IMR-90 (cell line): Measurements from ENCODE around the gene C16orf74. TPM values are rescaled to one million over a fixed set of nuclear protein-coding genes. Genes with fewer than 3 reads are reported as not detected.

Source experiments
- ATAC-seq: fragments of 200-7000 bp; cut with Tn5 transposase; 2 replicates; pipeline ENCODE4 v1.9.1; 2020; ENCODE audit warnings: low read depth, mild to moderate bottlenecking, moderate library complexity
- BruUV-seq: library from RNA; stranded (reverse); fragments of 400-500 nt; replicated peaks from 2 replicates; lab custom pipeline; 2021; lab: Mats Ljungman, UMichigan
- CTCF ChIA-PET: fragments of 300-600 bp; formaldehyde crosslinking; extraction: SDS; loops from one replicate; lab custom pipeline; 2021; ENCODE audit warnings: antibody characterized with exemption; lab: Yijun Ruan, JAX
- POLR2A ChIA-PET: fragments of 300-600 bp; sonication (Branson Sonifier 250); formaldehyde crosslinking; loops from one replicate; lab custom pipeline; 2022; ENCODE audit warnings: antibody characterized with exemption; ENCODE audit not compliant: unreplicated experiment; lab: Charles Lee
- DNase-seq: peaks from one replicate; pipeline ENCODE4 v3.0.0; 2013
- H2AFZ ChIP-seq: replicated peaks from 2 replicates; pipeline ENCODE3; 2013; ENCODE audit warnings: low read length, mild to moderate bottlenecking; ENCODE audit not compliant: poor library complexity
- H2AK5ac ChIP-seq: 2 replicates; pipeline ENCODE4 v1.6.1; 2013; ENCODE audit warnings: low read depth, low read length, inconsistent platforms
- H2AK9ac ChIP-seq: replicated peaks from 2 replicates; pipeline ENCODE3; 2013; ENCODE audit warnings: mild to moderate bottlenecking, low read depth, low read length, moderate library complexity; ENCODE audit not compliant: poor library complexity
- H2BK120ac ChIP-seq: 2 replicates; pipeline ENCODE4 v1.6.1; 2013; ENCODE audit warnings: low read depth, low read length, inconsistent platforms
- H2BK15ac ChIP-seq: 3 replicates; pipeline ENCODE4 v1.6.1; 2013; ENCODE audit warnings: low read depth, low read length, inconsistent platforms
- H2BK20ac ChIP-seq: 2 replicates; pipeline ENCODE4 v1.6.1; 2013; ENCODE audit warnings: low read depth, mild to moderate bottlenecking, inconsistent platforms, low read length, moderate library complexity
- H2BK5ac ChIP-seq: 2 replicates; pipeline ENCODE4 v1.6.1; 2013; ENCODE audit warnings: mild to moderate bottlenecking, low read depth, low read length, inconsistent platforms; ENCODE audit not compliant: poor library complexity, severe bottlenecking
- H3K14ac ChIP-seq: replicated peaks from 2 replicates; pipeline ENCODE4 v1.6.1; 2013; ENCODE audit warnings: low read depth, low read length, inconsistent platforms
- H3K18ac ChIP-seq: 2 replicates; pipeline ENCODE4 v1.6.1; 2013; ENCODE audit warnings: low read depth, low read length, control low read depth
- H3K23ac ChIP-seq: 2 replicates; pipeline ENCODE4 v1.6.1; 2013; ENCODE audit warnings: low read depth, low read length, inconsistent platforms
- H3K27ac ChIP-seq: 2 replicates; pipeline ENCODE4 v1.5.1; 2013; ENCODE audit warnings: mild to moderate bottlenecking, control low read depth, low read length; ENCODE audit not compliant: insufficient read depth
- H3K27me3 ChIP-seq: 2 replicates; pipeline ENCODE4 v1.6.1; 2013; ENCODE audit warnings: low read length; ENCODE audit not compliant: control insufficient read depth, insufficient read depth
- H3K36me3 ChIP-seq: 2 replicates; pipeline ENCODE4 v1.6.1; 2013; ENCODE audit warnings: low read length, mixed read lengths; ENCODE audit not compliant: control insufficient read depth, insufficient read depth
- H3K4ac ChIP-seq: 2 replicates; pipeline ENCODE4 v1.6.1; 2013; ENCODE audit warnings: low read depth, low read length, inconsistent platforms
- H3K4me1 ChIP-seq: 2 replicates; pipeline ENCODE4 v1.6.1; 2013; ENCODE audit warnings: low read length, mixed read lengths; ENCODE audit not compliant: control insufficient read depth, insufficient read depth
- H3K4me2 ChIP-seq: 2 replicates; pipeline ENCODE4 v1.6.1; 2013; ENCODE audit warnings: low read depth, mild to moderate bottlenecking, control low read depth, low read length, moderate library complexity
- H3K4me3 ChIP-seq: 2 replicates; pipeline ENCODE4 v1.5.1; 2013; ENCODE audit warnings: low read depth, mild to moderate bottlenecking, control low read depth, low read length, moderate library complexity; ENCODE audit not compliant: insufficient read depth
- H3K56ac ChIP-seq: 2 replicates; pipeline ENCODE4 v1.6.1; 2013; ENCODE audit warnings: low read length, inconsistent platforms; ENCODE audit not compliant: insufficient read depth; ENCODE audit errors: extremely low read depth
- H3K79me1 ChIP-seq, 2 experiments: 2 replicates each; pipeline ENCODE4 v1.6.1; 2013; ENCODE audit warnings: low read length in 2 of 2, inconsistent platforms in 1 of 2, low read depth in 1 of 2
- H3K9ac ChIP-seq: 2 replicates; pipeline ENCODE4 v1.6.1; 2013; ENCODE audit warnings: low read depth, low read length, control low read depth
- H3K9me1 ChIP-seq: 2 replicates; pipeline ENCODE4 v1.6.1; 2013; ENCODE audit warnings: low read length, inconsistent platforms; ENCODE audit not compliant: insufficient read depth
- H3K9me3 ChIP-seq: 2 replicates; pipeline ENCODE4 v1.6.1; 2013; ENCODE audit warnings: low read length; ENCODE audit not compliant: control insufficient read depth, insufficient read depth
- H4K20me1 ChIP-seq: 2 replicates; pipeline ENCODE4 v1.6.1; 2013; ENCODE audit warnings: low read length, inconsistent platforms; ENCODE audit not compliant: insufficient read depth
- H4K5ac ChIP-seq: 2 replicates; pipeline ENCODE4 v1.6.1; 2013; ENCODE audit warnings: mild to moderate bottlenecking, low read depth, low read length, control low read depth
- H4K8ac ChIP-seq, 2 experiments: 2 replicates each; pipeline ENCODE4 v1.6.1; 2013; ENCODE audit warnings: low read depth in 2 of 2, low read length in 2 of 2, control low read depth in 1 of 2, inconsistent platforms in 1 of 2
- H4K91ac ChIP-seq: 2 replicates; pipeline ENCODE4 v1.6.1; 2013; ENCODE audit warnings: low read depth, low read length, inconsistent platforms; ENCODE audit not compliant: insufficient read depth
- NFE2L2 ChIP-seq: fragments of 150-350 bp; IDR thresholded peaks from 2 replicates; pipeline ENCODE4 v1.6.1; 2016; ENCODE audit warnings: low read depth, mild to moderate bottlenecking, low read length
- RAD21 ChIP-seq: IDR thresholded peaks from 2 replicates; pipeline ENCODE4 v1.6.1; 2012; ENCODE audit warnings: low read length, improper control_type of control experiment
- SMC3 ChIP-seq: fragments of 150-350 bp; IDR thresholded peaks from 2 replicates; pipeline ENCODE4 v1.6.1; 2016; ENCODE audit warnings: low read depth, mild to moderate bottlenecking, antibody characterized with exemption, low read length, moderate library complexity
- WGBS, 2 experiments: methylation state at CpG; one replicate each; pipeline versions ENCODE4 v1.1.5 to v1.1.7; 2013; ENCODE audit warnings: missing lambda C conversion rate in 2 of 2; ENCODE audit not compliant: insufficient read length in 1 of 2; ENCODE audit errors: extremely low coverage in 2 of 2; 5-methylcytosine and 5-hydroxymethylcytosine counted together
- dilution Hi-C: fragments of 300-500 bp; cut with HindIII; formaldehyde crosslinking; loops from one replicate; pipeline ENCODE4 v1.14.3; 2018; ENCODE audit warnings: low sequenced_read_pairs; ENCODE audit not compliant: unreplicated experiment
- in situ Hi-C: fragments of 300-500 bp; cut with MboI; formaldehyde crosslinking; loops from 3 replicates; pipeline ENCODE4 v1.14.3; 2019; ENCODE audit warnings: low sequenced_read_pairs, inconsistent platforms, mixed read lengths
- intact Hi-C: fragments of 100-400 bp; cut with micrococcal nuclease; formaldehyde crosslinking; loops from 2 replicates; pipeline ENCODE4 v1.10.0; 2022
- polyA plus RNA-seq, 3 experiments: library from polyadenylated mRNA; depleted of rRNA; stranded (reverse); fragments of >200 nt; gene quantifications; 2 replicates each; pipeline ENCODE4 v1.2.3, GENCODE V29; 2012; ENCODE audit warnings: low replicate concordance in 1 of 3
- total RNA-seq: library from RNA; depleted of rRNA; stranded (reverse); fragments of >200 nt; gene quantifications from 2 replicates; pipeline ENCODE4 v1.2.3, GENCODE V29; 2012
- TF ChIP-seq, protein P1 (sequence below): conservative IDR thresholded peaks from 2 replicates; pipeline ENCODE4 v1.5.1; 2012; ENCODE audit warnings: mild to moderate bottlenecking, low read depth, low read length, improper control_type of control experiment

Gene C16orf74
- total and polyA plus RNA-seq, 2 of the 4 experiments (the other 2 are of a cell fraction) = 4.5 to 12.2 TPM

DNA sequence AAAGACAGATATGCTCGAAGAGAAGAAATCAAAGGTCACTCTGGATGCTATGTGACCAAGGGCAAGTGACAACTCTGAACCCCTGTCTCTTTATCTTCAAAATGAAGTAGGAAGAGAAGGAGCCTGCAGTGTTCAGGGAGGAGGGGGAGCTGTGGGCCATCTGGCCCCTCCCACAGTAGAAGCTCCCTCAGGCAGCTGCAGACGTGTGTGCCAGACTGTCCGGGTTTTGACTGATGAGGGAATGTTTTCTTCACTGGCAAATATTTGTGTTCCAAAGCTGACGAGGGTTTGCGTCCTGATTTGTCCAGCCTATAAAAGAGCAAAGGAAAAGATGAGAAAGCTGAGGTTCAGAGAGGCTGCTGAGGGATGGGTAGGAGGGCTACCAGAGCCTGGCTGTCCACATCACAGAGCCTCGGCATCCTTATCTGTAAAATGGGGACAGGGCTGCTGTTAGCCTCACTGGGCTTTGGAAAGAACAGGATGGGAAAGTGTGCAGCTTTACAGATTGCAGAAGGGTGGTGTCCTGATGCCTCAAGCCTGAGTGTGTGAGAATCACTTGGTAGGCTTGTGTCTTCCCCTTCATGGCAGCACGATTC is 60.3 kb downstream of the C16orf74 start:
- intact Hi-C loops = no loop called here
- Histone ChIP-seq H2AFZ (no peak overlapping the region), H3K79me1 (peaks cover 0 to 12% of the 10 kb centered on the region in 2 experiments; a peak in 2 of 4 replicates), H3K4me2 (no peak overlapping the region), H2BK15ac (no peak overlapping the region), H2BK20ac (no peak overlapping the region), H3K23ac (peak overlapping the region; percentile 71; the same call in 1 of the 2 replicates), H2AK5ac (no peak overlapping the region), H4K5ac (no peak overlapping the region), H4K8ac (no peak overlapping the region), H3K4me3 (no peak overlapping the region), H3K4ac (no peak overlapping the region; the same call in 1 of the 2 replicates), H4K91ac (no peak overlapping the region), H3K18ac (no peak overlapping the region), H3K9ac (no peak overlapping the region), H3K9me3 (no peaks in the 10 kb centered on the region), H2AK9ac (no peak overlapping the region), H2BK120ac (no peak overlapping the region), H3K56ac (no peak overlapping the region), H3K27me3 (peaks cover 21% of the 10 kb centered on the region; the same call in 1 of the 2 replicates), H3K4me1 (no peaks in the 10 kb centered on the region), H3K36me3 (no peaks in the 10 kb centered on the region), H3K14ac (no peak overlapping the region), H3K27ac (no peak overlapping the region), H2BK5ac (no peak overlapping the region), H4K20me1 (no peaks in the 10 kb centered on the region), H3K9me1 (peaks cover under 1% of the 10 kb centered on the region; the same call in 1 of the 2 replicates)
- POLR2A ChIA-PET = no interaction called here
- DNase-seq (no peak), ATAC-seq (no peak)
- no peak for TF ChIP-seq NFE2L2
- TF ChIP-seq RAD21 = no peak
- TF ChIP-seq, protein P1, sequence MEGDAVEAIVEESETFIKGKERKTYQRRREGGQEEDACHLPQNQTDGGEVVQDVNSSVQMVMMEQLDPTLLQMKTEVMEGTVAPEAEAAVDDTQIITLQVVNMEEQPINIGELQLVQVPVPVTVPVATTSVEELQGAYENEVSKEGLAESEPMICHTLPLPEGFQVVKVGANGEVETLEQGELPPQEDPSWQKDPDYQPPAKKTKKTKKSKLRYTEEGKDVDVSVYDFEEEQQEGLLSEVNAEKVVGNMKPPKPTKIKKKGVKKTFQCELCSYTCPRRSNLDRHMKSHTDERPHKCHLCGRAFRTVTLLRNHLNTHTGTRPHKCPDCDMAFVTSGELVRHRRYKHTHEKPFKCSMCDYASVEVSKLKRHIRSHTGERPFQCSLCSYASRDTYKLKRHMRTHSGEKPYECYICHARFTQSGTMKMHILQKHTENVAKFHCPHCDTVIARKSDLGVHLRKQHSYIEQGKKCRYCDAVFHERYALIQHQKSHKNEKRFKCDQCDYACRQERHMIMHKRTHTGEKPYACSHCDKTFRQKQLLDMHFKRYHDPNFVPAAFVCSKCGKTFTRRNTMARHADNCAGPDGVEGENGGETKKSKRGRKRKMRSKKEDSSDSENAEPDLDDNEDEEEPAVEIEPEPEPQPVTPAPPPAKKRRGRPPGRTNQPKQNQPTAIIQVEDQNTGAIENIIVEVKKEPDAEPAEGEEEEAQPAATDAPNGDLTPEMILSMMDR = no peak
- no peak for TF ChIP-seq SMC3
- BruUV-seq = no TSS peak
- CTCF ChIA-PET = no interaction called here
- 33% methylated on average over 4 of the region's 7 CpGs; no CpG with 5 or more reads in 1 of the 2 experiments for WGBS, 2 experiments
- in situ Hi-C loops = no loop called here
- dilution Hi-C loops = no loop called here
